Peyer's patch (tissue), 4 donors: ENCODE results near the gene SHISA6. TPM values are rescaled to one million over a fixed set of nuclear protein-coding genes. Genes with fewer than 3 reads are reported as not detected.
A peak's percentile ranks its signal among the peaks of the same experiment; 100 is the strongest.

Experiments
- DNase-seq, 3 donors: peaks; one replicate each; pipeline ENCODE4 v3.0.0-alpha.2; 2017 to 2019
- H3K27ac ChIP-seq, 4 donors: fragments of 200-600 bp; sonication (generic); one replicate each; pipeline ENCODE4 v1.5.1; 2016 to 2019
- H3K27me3 ChIP-seq, 2 donors: fragments of 200-600 bp; sonication (generic); one replicate each; pipeline ENCODE4 v1.5.1; 2019
- H3K36me3 ChIP-seq, 3 donors: fragments of 200-600 bp; sonication (generic); one replicate each; pipeline ENCODE4 v1.5.1; 2016 to 2019
- H3K4me1 ChIP-seq, 4 donors: fragments of 200-600 bp; sonication (generic); one replicate each; pipeline ENCODE4 v1.5.1; 2016 to 2019
- H3K4me3 ChIP-seq, 4 donors: fragments of 200-600 bp; sonication (generic); 1 replicate in 3 of 4; 2 replicates in 1 of 4; pipeline ENCODE4 v1.5.1; 2016 to 2019; ENCODE audit warnings: mild to moderate bottlenecking in 1 of 4
- H3K9me3 ChIP-seq, 4 donors: fragments of 200-600 bp; sonication (generic); one replicate each; pipeline ENCODE4 v1.5.1; 2016 to 2019; ENCODE audit warnings: mild to moderate bottlenecking in 1 of 4
- CTCF ChIP-seq, 6 experiments: fragments of 450-650 bp in 4 of 6; fragments of 200-600 bp in 2 of 6; sonication (generic) in 1 of 6; IDR thresholded peaks; one replicate each; pipeline ENCODE4 v1.5.1; 2017 to 2019; ENCODE audit warnings: antibody characterized with exemption in 6 of 6, mild to moderate bottlenecking in 3 of 6, moderate library complexity in 1 of 6
- POLR2A ChIP-seq, 2 donors: fragments of 450-650 bp; IDR thresholded peaks; one replicate each; pipeline ENCODE4 v1.5.1; 2017; ENCODE audit warnings: antibody characterized with exemption in 2 of 2, mild to moderate bottlenecking in 2 of 2, moderate library complexity in 2 of 2
- total RNA-seq, 4 donors: library from RNA; depleted of rRNA; stranded (reverse); fragments of >200 nt; gene quantifications; one replicate each; pipeline ENCODE4 v1.1.0, GENCODE V29; 2016

Gene SHISA6
- total RNA-seq, 4 donors from 2014 or later = 0.27 to 2.1 (median 1.7) TPM; not detected in 1

GRCh38 chr17:11264183-11264871, 23.3 kb downstream of the SHISA6 start:
- Histone ChIP-seq H3K4me3 (no peak overlapping the region), H3K4me1 (no peaks in the 10 kb centered on the region), H3K36me3 (no peaks in the 10 kb centered on the region), H3K9me3 (peaks cover 0 to 5% (median 0%) of the 10 kb centered on the region in 4 donors), H3K27ac (no peak overlapping the region), H3K27me3 (no peaks in the 10 kb centered on the region)
- TF ChIP-seq POLR2A (IDR thresholded peaks at IDR 0.05) (no peak), CTCF (IDR thresholded peaks at IDR 0.05) (peak in 4 of 6 experiments; percentile 25 to 43 (median 29))
- DNase-seq = no peak

- no peak for DNase-seq
- H3K36me3 ChIP-seq = no peaks in the 10 kb centered on the region
- no peaks in the 10 kb centered on the region for H3K4me1 ChIP-seq
- TF ChIP-seq POLR2A (IDR thresholded peaks at IDR 0.05) (no peak), CTCF (IDR thresholded peaks at IDR 0.05) (no peak)
- H3K9me3 ChIP-seq = peaks cover 0 to 5% (median 0%) of the 10 kb centered on the region in 4 donors
- H3K27me3 ChIP-seq = no peaks in the 10 kb centered on the region
- H3K27ac ChIP-seq = no peak overlapping the region
- no peak overlapping the region for H3K4me3 ChIP-seq
These were observed 27.1 kb downstream of the SHISA6 start for GRCh38 chr17:11267999-11268575.

- no peak for DNase-seq
- H3K27ac ChIP-seq = no peak overlapping the region
- H3K4me3 ChIP-seq = no peak overlapping the region
- H3K9me3 ChIP-seq = peaks cover 0 to 2% (median 0%) of the 10 kb centered on the region in 4 donors
- TF ChIP-seq POLR2A (IDR thresholded peaks at IDR 0.05) (no peak), CTCF (IDR thresholded peaks at IDR 0.05) (no peak)
- no peaks in the 10 kb centered on the region for H3K27me3 ChIP-seq
- H3K36me3 ChIP-seq = no peaks in the 10 kb centered on the region
- H3K4me1 ChIP-seq = no peaks in the 10 kb centered on the region
These were observed 28.2 kb downstream of the SHISA6 start for GRCh38 chr17:11269210-11269609.

GRCh38 chr17:11272191-11272590, 31.2 kb downstream of the SHISA6 start:
- H3K27ac ChIP-seq = no peak overlapping the region
- TF ChIP-seq POLR2A (IDR thresholded peaks at IDR 0.05) = no peak
- no peak for TF ChIP-seq CTCF (IDR thresholded peaks at IDR 0.05)
- no peaks in the 10 kb centered on the region for H3K36me3 ChIP-seq
- no peak for DNase-seq
- H3K4me1 ChIP-seq = no peaks in the 10 kb centered on the region
- H3K9me3 ChIP-seq = no peaks in the 10 kb centered on the region
- H3K27me3 ChIP-seq = no peaks in the 10 kb centered on the region
- no peak overlapping the region for H3K4me3 ChIP-seq

- no peak for DNase-seq
- TF ChIP-seq CTCF (IDR thresholded peaks at IDR 0.05) = no peak
- TF ChIP-seq POLR2A (IDR thresholded peaks at IDR 0.05) = no peak
- H3K4me3 ChIP-seq = no peak overlapping the region
- no peak overlapping the region for H3K27ac ChIP-seq
- no peaks in the 10 kb centered on the region for H3K27me3 ChIP-seq
- H3K4me1 ChIP-seq = no peaks in the 10 kb centered on the region
- no peaks in the 10 kb centered on the region for H3K36me3 ChIP-seq
- H3K9me3 ChIP-seq = no peaks in the 10 kb centered on the region
These were observed 32.6 kb downstream of the SHISA6 start for GRCh38 chr17:11273596-11273995.
